Ascending aorta (tissue), 2 donors: Measurements from ENCODE around the gene LYRM7. TPM values are rescaled to one million over a fixed set of nuclear protein-coding genes. Genes with fewer than 3 reads are reported as not detected.

ENCODE experiments used
- DNase-seq, 2 donors: peaks; one replicate each; pipeline ENCODE4 v3.0.0-alpha.2; 2019; ENCODE audit warnings: low spot score in 2 of 2
- H3K27ac ChIP-seq, 2 donors: fragments of 200-600 bp; sonication (generic); one replicate each; pipeline ENCODE4 v1.5.1; 2016 to 2017; ENCODE audit warnings: mild to moderate bottlenecking in 1 of 2
- H3K27me3 ChIP-seq: fragments of 200-600 bp; sonication (generic); one replicate; pipeline ENCODE4 v1.5.1; 2017
- H3K36me3 ChIP-seq, 2 donors: fragments of 200-600 bp; sonication (generic); one replicate each; pipeline ENCODE4 v1.5.1; 2016
- H3K4me1 ChIP-seq, 2 donors: fragments of 200-600 bp; sonication (generic); one replicate each; pipeline ENCODE4 v1.5.1; 2016 to 2017; ENCODE audit warnings: mild to moderate bottlenecking in 1 of 2
- H3K4me3 ChIP-seq, 2 donors: fragments of 200-600 bp; sonication (generic); one replicate each; pipeline ENCODE4 v1.5.1; 2016 to 2017; ENCODE audit warnings: mild to moderate bottlenecking in 1 of 2
- H3K9me3 ChIP-seq, 2 donors: fragments of 200-600 bp; sonication (generic); one replicate each; pipeline ENCODE4 v1.5.1; 2016
- intact Hi-C: fragments of 100-400 bp; cut with DNase I; formaldehyde crosslinking; loops from one replicate; pipeline ENCODE4 v1.15.1; 2023
- total RNA-seq: library from RNA; depleted of rRNA; stranded (reverse); fragments of >200 nt; gene quantifications from one replicate; pipeline ENCODE4 v1.1.0, GENCODE V29; 2016
- TF ChIP-seq, protein P1 (sequence below), 3 experiments: fragments of 200-600 bp in 2 of 3; fragments of 450-650 bp in 1 of 3; sonication (generic) in 2 of 3; IDR thresholded peaks; one replicate each; pipeline ENCODE4 v1.5.1; 2016 to 2019; ENCODE audit warnings: antibody characterized with exemption in 3 of 3, mild to moderate bottlenecking in 1 of 3, moderate library complexity in 1 of 3

The LYRM7 gene
- total RNA-seq, 1 donor from 2014 or later, result 0.32 TPM

- Histone ChIP-seq H3K4me1 (no peaks in the 10 kb centered on the region), H3K4me3 (no peak overlapping the region), H3K27me3 (no peaks in the 10 kb centered on the region), H3K36me3 (no peaks in the 10 kb centered on the region), H3K9me3 (no peaks in the 10 kb centered on the region), H3K27ac (no peak overlapping the region)
- TF ChIP-seq, protein P1, sequence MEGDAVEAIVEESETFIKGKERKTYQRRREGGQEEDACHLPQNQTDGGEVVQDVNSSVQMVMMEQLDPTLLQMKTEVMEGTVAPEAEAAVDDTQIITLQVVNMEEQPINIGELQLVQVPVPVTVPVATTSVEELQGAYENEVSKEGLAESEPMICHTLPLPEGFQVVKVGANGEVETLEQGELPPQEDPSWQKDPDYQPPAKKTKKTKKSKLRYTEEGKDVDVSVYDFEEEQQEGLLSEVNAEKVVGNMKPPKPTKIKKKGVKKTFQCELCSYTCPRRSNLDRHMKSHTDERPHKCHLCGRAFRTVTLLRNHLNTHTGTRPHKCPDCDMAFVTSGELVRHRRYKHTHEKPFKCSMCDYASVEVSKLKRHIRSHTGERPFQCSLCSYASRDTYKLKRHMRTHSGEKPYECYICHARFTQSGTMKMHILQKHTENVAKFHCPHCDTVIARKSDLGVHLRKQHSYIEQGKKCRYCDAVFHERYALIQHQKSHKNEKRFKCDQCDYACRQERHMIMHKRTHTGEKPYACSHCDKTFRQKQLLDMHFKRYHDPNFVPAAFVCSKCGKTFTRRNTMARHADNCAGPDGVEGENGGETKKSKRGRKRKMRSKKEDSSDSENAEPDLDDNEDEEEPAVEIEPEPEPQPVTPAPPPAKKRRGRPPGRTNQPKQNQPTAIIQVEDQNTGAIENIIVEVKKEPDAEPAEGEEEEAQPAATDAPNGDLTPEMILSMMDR (IDR thresholded peaks at IDR 0.05), result no peak
- DNase-seq, result no peak
- intact Hi-C loops, result no loop called here
Observed at GRCh38 chr5:131217791-131218190, 47.0 kb downstream of the LYRM7 start.

DNA sequence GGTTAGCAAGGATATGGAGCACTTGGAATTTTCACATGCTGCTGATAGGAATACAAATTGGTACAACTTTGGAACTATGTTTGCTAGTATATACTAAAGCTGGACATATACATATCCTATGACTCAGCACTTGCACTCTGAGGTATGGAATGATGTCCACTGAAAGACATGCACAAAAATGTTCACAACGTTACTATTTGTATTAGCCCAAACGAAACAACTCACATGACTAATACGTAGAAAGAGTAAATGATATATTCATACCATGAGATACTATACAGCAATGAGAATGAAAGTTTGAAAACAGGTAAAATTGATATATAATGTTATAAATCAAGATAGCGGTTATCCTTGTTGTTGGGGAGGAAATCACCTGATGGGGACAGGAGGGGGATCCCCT, 47.6 kb downstream of the LYRM7 start:
- H3K27me3 ChIP-seq, result no peaks in the 10 kb centered on the region
- H3K36me3 ChIP-seq, result no peaks in the 10 kb centered on the region
- no peak overlapping the region for H3K27ac ChIP-seq
- TF ChIP-seq, protein P1 (IDR thresholded peaks at IDR 0.05), result no peak
- no peak overlapping the region for H3K4me3 ChIP-seq
- DNase-seq, result no peak
- H3K9me3 ChIP-seq, result no peaks in the 10 kb centered on the region
- no peaks in the 10 kb centered on the region for H3K4me1 ChIP-seq
- intact Hi-C loops, result no loop called here

- no peak for DNase-seq
- no peaks in the 10 kb centered on the region for H3K27me3 ChIP-seq
- no peaks in the 10 kb centered on the region for H3K9me3 ChIP-seq
- no peaks in the 10 kb centered on the region for H3K36me3 ChIP-seq
- no peaks in the 10 kb centered on the region for H3K4me1 ChIP-seq
- TF ChIP-seq, protein P1 (IDR thresholded peaks at IDR 0.05), result no peak
- no peak overlapping the region for H3K27ac ChIP-seq
- H3K4me3 ChIP-seq, result no peak overlapping the region
- intact Hi-C loops, result no loop called here
Observed at GRCh38 chr5:131220566-131220965, 49.8 kb downstream of the LYRM7 start.

DNA sequence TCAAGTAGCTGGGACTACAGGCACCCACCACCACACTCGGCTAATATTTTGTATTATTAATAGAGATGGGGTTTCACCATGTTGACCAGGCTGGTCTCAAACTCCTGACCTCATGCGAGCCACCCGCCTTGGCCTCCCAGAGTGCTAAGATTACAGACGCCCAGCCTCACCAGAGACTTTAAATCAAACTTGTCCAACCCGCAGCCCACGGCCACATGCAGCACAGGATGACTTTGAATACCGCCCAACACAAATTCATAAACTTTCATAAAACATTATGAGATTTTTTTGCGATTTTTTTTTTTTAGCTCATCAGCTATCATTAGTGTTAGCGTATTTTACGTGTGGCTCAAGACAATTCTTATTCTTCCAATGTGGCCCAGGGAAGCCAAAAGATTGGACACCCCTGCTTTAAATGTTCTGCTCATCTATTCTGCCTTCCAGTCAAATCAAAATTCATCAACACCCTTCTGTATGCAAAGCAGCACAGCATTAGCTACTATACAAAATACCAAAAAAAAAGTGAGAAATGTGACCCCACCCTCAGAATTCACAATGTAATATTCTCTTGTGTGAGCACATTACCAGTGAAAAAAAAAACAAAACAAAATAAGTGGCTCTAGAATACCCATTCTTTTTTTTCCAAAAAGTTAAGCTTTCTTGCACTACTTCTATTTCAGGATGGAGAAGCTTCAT, 50.4 kb downstream of the LYRM7 start:
- Histone ChIP-seq H3K4me1 (no peaks in the 10 kb centered on the region), H3K36me3 (no peaks in the 10 kb centered on the region), H3K27me3 (no peaks in the 10 kb centered on the region), H3K4me3 (no peak overlapping the region), H3K27ac (no peak overlapping the region), H3K9me3 (no peaks in the 10 kb centered on the region)
- intact Hi-C loops, result no loop called here
- TF ChIP-seq, protein P1 (IDR thresholded peaks at IDR 0.05), result no peak
- DNase-seq, result no peak

- H3K27me3 ChIP-seq, result no peaks in the 10 kb centered on the region
- no peaks in the 10 kb centered on the region for H3K9me3 ChIP-seq
- H3K27ac ChIP-seq, result no peak overlapping the region
- intact Hi-C loops, result no loop called here
- no peak overlapping the region for H3K4me3 ChIP-seq
- H3K36me3 ChIP-seq, result no peaks in the 10 kb centered on the region
- no peak for DNase-seq
- TF ChIP-seq, protein P1 (IDR thresholded peaks at IDR 0.05), result no peak
- no peaks in the 10 kb centered on the region for H3K4me1 ChIP-seq
Observed at GRCh38 chr5:131221888-131222287, 51.1 kb downstream of the LYRM7 start.

GRCh38 chr5:131222731-131223130, 52.0 kb downstream of the LYRM7 start:
- no peak overlapping the region for H3K27ac ChIP-seq
- TF ChIP-seq, protein P1 (IDR thresholded peaks at IDR 0.05), result no peak
- no peaks in the 10 kb centered on the region for H3K4me1 ChIP-seq
- H3K27me3 ChIP-seq, result no peaks in the 10 kb centered on the region
- no peaks in the 10 kb centered on the region for H3K9me3 ChIP-seq
- H3K4me3 ChIP-seq, result no peak overlapping the region
- intact Hi-C loops, result no loop called here
- no peaks in the 10 kb centered on the region for H3K36me3 ChIP-seq
- DNase-seq, result no peak
